GM21619 (cell line): ENCODE data around the gene HOXC10.

ENCODE experiments used
- ATAC-seq: cut with Tn5 transposase; IDR thresholded peaks from one replicate; pipeline ENCODE4 v1.9.1; 2021; ENCODE audit not compliant: unreplicated experiment

HOXC10 gene

GRCh38 chr12:53984901-53985691, at the start of gene HOXC10:
Gene HOXC10, plus strand, starts transcription at chr12:53985146. Its CDS starts 114 bp downstream, at chr12:53985260.
- no peak for ATAC-seq

DNA sequence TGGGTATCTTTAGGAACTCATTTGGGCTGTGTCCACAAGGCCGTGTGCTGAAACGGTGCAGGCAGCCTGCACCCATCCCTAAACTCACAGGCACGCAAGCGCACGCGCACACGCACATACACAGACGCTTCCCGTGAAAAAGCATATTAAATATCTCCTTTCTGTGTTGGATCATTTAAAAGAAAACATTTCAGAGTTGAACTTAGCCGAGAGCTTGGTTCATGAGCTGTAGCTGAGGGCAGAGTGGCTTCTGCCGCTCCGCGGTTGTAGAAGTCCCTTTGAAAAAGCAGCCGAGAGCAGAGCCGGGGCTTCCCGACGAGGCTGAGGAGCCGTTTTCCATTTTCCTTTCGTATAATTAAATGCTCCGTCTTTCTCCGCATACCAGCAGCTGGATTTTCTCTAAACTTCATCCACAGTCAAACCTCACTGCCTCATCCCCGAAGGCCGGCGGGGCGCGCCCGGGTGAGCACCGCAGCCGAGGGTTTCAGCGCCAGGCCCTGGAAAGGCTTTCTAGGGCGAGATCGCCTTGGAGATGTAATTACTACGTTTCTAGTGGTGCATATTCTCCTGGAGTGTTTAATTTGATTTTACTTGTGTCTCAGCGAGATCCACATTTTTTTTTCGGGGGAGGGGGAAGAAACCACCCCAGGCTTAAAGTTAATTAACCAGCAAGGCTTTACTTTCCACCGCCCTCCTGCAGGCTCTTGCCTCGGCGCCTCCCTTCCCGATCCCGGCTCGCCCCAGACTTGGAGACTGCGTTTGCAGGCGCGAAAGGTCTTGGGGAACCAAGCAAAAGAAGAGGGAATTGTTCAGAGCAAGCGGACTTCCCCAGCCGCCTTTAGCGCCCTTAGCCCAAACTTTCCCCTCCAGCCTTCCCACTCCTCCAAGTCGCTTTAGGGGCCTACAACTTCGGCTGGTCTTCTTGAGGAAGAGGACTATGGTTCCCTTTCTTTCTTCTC, 49.3 kb upstream of the HOXC10 start:
- no peak for ATAC-seq

DNA sequence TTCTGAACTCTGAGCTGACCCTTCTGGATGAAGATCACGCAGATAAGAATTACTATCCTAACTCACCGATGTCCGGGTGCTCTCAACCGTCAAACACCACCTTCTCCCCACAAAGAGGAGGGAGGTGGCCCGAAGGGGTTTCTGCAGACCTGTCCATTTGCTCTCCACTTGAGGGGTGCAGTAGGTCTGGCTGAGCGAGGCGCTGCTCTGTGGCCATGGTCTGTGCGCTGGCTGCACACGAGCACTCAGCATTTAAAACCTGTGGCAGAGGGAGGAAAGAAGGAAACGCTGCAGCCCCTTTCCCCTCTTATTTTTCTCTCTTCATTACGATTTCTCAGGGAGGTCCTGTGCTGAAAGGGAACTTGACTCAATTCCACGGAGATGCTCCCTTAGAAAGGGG, 47.8 kb upstream of the HOXC10 start:
- no peak for ATAC-seq

- ATAC-seq = no peak
Measured at GRCh38 chr12:53937596-53938325, 47.2 kb upstream of the HOXC10 start.

GRCh38 chr12:53938326-53939140, 46.4 kb upstream of the HOXC10 start, which contains the start of gene HOXC13:
Gene HOXC13, plus strand, starts transcription at chr12:53938831. Its CDS starts 76 bp downstream, at chr12:53938907.
- no peak for ATAC-seq

- ATAC-seq = no peak
Measured at GRCh38 chr12:53939141-53940108, 45.5 kb upstream of the HOXC10 start.

DNA sequence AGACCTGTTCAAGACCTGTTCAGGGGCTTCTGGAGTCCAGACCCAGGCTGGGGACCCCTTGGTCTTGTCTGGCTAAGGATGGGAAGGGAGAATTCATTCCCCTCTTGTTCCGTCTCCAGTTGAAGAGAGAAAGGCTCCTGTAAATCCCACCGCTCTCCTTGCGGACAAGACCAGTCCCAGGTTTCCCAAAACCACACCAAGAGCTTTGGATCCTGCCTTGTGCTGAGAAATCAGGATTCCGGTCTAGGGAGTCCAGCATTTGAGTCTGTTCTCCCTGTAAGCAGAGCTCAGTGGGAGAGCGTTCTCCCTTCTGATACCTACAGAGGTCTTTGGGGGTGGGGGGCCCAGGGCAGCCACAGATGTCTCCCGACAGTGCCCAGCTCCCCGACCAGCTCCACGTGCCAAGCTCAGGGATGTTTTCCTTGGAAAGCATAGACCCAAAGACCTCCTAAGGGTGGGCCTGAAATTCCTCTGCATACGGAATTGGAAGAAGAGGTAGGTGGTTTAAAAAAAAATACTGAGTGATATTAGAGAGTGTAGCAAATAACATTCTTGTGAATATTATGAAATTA, 44.4 kb upstream of the HOXC10 start:
- no peak for ATAC-seq

DNA sequence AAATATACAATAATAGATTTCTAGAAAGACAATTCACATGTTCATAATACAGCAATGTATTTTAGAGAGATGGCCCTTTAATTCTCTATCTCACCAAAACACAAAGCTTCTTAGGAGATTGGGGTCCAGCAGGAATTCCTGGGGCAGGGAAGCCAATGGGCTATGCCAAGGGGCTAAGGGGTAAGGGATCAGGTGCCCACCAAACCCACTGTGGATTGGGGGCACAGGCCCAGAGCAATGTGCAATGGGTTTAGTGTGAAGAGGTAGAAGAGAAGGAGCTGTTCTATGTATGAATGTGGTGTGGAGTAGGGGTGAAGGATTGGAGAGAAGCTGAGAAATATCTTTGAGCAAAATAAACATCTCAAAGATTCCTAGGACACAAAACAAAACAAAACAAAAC, 43.8 kb upstream of the HOXC10 start:
- ATAC-seq = no peak

DNA sequence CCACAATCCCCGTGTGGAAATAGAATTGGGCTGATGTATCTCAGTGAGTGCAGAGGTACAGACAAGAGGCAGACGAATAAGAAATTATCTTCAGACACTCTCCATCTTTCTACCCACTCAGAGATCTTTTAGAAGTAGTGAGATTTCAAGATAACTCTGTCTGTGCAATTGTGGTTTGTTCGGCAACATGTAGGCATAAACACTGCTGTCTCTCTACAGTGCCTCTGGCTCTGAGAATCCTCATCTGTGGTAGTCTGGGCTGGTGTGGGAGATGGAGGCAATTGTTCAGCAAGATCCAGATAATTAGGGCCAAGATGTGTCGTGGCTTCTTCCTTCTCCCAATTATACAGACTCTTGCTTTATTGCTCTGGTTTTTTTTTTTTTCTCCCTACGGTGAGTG, 43.2 kb upstream of the HOXC10 start:
- ATAC-seq = no peak

- no peak for ATAC-seq
Measured at GRCh38 chr12:53942467-53942997, 42.4 kb upstream of the HOXC10 start.

DNA sequence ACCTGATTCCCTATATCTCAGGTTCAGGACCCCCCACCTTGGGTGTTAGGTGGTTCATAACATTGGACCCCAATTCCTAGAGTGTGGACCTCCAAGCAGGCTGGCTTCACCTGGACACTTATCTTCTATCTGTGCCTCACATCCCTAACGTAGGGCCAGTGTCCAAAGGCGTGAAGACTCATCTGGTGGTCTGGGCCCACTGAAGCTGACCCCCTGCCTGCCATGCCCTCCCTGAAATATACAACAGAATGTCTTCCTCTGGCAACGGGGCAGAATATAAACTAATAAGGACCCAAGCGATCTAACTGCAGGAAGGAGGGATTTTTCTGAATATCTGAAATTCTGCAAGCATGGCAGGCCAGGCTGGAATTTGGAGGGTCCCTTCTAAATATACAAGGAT, 40.7 kb upstream of the HOXC10 start:
- ATAC-seq = no peak

DNA sequence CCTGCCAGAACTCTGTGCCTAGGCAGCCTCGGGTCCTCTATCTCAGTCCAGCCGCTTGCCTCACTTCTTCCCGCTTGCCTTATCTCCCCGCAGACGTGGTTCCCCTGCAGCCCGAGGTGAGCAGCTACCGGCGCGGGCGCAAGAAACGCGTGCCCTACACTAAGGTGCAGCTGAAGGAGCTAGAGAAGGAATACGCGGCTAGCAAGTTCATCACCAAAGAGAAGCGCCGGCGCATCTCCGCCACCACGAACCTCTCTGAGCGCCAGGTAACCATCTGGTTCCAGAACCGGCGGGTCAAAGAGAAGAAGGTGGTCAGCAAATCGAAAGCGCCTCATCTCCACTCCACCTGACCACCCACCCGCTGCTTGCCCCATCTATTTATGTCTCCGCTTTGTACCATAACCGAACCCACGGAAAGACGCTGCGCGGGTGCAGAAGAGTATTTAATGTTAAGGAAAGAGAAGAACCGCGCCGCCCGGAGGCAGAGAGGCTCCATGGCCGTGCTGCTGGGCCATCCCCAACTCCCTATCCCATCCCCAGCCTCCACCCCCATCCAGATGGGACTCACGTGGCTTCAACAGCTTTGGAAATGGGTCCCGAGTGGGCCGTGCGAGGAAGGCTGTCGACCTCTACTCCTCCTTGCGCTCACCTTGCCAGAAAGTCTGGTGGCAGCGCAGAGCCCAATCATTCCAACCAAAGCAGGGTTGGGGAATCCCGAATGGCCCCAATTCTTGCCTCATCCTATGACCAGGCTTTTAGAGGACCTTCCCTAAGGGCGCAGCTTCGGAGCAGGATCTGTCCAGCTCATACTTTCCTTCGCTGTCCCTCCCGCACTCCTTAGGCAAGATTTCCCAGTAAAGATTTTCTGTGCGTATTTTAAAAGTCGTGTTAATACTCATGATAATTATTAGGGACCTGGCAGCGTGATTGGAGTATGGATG, 39.8 kb upstream of the HOXC10 start:
- no peak for ATAC-seq

- no peak for ATAC-seq
Measured at GRCh38 chr12:53947743-53948142, 37.2 kb upstream of the HOXC10 start.

- ATAC-seq = no peak
Measured at GRCh38 chr12:53948650-53949593, 36.0 kb upstream of the HOXC10 start.

DNA sequence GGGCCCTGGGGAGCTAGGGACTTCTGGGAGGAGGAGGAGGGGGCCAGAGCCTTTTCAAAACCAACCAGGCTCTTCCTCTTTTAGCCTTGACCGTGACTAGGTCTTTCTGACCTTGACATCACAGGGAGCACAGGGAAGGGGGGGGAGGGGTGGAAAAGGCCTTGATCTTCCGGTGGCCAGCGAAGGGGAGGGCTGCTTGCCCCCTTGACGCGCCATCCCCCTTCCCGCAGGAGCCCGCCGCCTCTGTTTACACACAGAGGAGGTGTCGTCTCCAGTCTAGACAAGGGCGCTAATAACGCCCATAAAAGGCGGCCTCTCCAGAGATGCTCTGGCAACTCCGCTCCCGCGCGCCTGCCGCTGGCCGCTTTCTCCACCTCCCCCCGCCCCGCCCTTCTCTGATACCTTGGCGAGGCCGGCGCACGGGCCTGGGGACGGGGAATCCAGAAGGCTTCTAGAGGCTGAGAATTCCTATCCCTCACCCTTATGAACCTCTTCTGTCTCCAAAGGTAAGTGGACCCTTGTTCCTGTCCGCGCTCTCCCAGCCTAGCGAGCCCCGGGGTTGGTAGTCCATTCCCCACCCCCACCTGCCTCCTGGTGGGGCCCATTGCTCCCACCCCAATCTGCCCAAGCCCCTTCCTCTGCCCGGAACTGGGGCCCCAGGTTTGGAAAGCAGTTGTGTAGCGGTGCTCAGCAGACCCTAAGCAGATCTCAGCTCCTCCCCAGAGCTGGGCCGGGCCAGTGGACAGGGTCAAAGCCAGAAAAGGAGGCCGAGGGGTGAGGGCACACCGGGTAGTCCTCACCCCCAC, 35.1 kb upstream of the HOXC10 start:
- no peak for ATAC-seq

GRCh38 chr12:53950437-53950773, 34.5 kb upstream of the HOXC10 start:
- no peak for ATAC-seq
